GM19397 (cell line): ENCODE results near the gene TOM1L1.

Source experiments
- ATAC-seq: cut with Tn5 transposase; IDR thresholded peaks from one replicate; pipeline ENCODE4 v1.9.1; 2021; ENCODE audit warnings: mild to moderate bottlenecking, moderate library complexity; ENCODE audit not compliant: unreplicated experiment

The TOM1L1 gene

GRCh38 chr17:54985476-54985875 lies 84.8 kb downstream of the TOM1L1 start:
- no peak for ATAC-seq

DNA sequence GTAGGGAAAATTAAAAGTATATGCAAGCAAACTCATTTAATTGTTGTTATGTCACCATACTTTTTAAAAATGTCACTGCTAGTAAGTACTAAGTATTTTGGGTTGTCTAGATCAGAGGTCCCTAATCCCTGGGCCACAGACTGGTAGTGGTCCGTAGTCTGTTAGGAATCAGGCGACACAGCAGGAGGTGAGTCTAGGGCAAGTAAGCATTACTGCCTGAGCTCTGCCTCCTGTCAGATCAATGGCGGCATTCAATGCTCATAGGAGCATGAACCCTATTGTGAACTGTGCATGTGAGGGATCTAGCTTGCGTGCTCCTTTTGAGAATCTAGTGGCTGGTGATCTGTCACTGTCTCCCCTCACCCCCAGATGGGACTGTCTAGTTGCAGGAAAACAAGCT lies 89.5 kb downstream of the TOM1L1 start:
- ATAC-seq: no peak

DNA sequence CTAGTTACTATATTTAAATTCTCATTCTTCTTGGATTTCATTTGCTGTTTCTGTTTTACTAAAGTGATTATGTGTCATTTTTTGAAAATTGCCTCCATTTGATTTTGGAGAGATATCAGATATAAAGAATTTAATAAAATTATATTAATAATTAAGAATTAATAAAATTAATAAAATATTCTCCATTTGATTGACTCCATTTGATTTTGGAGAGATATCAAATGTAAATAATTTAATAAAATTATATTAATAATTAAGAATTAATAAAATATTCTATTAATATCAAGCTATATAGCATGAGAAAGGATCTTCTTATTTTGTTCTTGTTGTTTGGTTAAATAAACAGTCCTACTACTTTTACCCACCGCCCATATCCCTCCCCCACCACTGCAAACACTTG lies 90.9 kb downstream of the TOM1L1 start:
- no peak for ATAC-seq

DNA sequence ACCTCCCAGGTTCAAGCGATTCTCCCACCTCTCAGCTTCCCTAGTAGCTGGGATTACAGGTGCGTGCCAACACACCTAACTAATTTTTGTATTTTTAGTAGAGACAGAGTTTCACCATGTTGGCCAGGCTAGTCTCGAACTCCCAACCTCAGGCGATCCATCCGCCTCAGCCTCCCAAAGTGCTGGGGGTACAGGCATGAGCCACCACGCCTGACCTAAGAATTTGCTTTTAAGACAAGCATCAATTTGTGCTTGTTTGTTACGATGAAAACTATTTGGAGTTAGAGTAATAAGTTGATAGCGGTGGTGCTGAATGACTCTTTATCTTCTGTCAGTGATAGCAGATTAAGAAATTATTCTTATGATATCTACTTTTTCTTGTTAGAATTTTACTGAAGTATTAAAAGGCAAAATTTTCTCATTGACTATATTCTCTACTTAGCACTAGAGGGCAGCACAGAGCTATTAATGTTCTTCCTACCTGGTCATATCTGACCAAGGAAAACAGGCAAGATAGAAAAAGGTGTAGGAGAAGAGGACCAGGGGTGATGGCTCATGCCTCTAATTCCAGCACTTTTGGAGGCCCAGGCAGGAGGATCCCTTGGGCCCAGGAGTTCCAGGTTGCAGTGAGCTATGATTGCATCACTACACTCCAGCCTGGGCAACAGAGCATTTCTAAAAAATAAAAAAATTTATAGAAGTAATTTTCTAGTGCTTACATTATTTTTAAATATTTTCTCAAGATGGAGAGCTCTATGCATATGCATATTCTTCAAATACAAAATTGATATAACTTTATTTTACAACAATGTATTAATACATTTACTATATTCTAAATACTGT lies 92.4 kb downstream of the TOM1L1 start:
- no peak for ATAC-seq

- no peak for ATAC-seq
Measured at GRCh38 chr17:54996441-54996840, 95.8 kb downstream of the TOM1L1 start.

DNA sequence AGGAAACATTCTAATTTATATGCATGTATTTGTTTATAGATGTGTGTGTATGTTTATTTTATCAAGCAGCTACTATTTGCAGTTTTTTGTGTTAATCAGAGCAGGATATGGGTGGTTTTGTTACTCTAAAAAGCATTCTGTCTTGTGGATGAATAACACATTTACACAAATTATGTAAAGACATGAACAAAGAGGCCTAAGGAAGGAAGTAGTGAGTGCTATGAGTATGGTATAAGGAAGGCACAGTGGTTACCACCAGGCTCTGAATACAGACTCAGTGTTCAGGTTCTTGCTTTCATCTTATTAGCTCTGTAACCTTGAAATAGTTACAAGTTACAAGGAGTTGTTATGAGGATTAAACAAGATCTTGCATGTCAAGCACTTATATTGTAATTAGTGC lies 101.8 kb downstream of the TOM1L1 start:
- ATAC-seq: no peak

- ATAC-seq: no peak
Measured at GRCh38 chr17:55004484-55004883, 103.8 kb downstream of the TOM1L1 start.

GRCh38 chr17:55005520-55005919 lies 104.9 kb downstream of the TOM1L1 start:
- ATAC-seq: no peak
